Liver (tissue), 9 donors: ENCODE results near the gene SLC8A2. TPM values are rescaled to one million over a fixed set of nuclear protein-coding genes. Genes with fewer than 3 reads are reported as not detected.

Source experiments
- DNase-seq: peaks from one replicate; pipeline ENCODE4 v3.0.0-alpha.2; 2017; ENCODE audit warnings: low spot score
- H3K27ac ChIP-seq, 2 donors: one replicate each; pipeline ENCODE4 v1.7.0; 2013; ENCODE audit warnings: inconsistent platforms in 2 of 2, low read length in 2 of 2, control low read depth in 1 of 2, low read depth in 1 of 2, mild to moderate bottlenecking in 1 of 2
- H3K27me3 ChIP-seq, 4 donors: one replicate each; pipeline versions ENCODE4 v1.6.1 to v1.7.0; 2013; ENCODE audit warnings: low read length in 3 of 4, inconsistent platforms in 1 of 4, mild to moderate bottlenecking in 1 of 4, moderate library complexity in 1 of 4; ENCODE audit not compliant: control insufficient read depth in 4 of 4, insufficient read depth in 4 of 4
- H3K36me3 ChIP-seq, 4 donors: one replicate each; pipeline versions ENCODE4 v1.6.1 to v1.7.0; 2013; ENCODE audit warnings: low read length in 3 of 4, mild to moderate bottlenecking in 3 of 4, low read depth in 1 of 4, moderate library complexity in 1 of 4; ENCODE audit not compliant: control insufficient read depth in 4 of 4, insufficient read depth in 3 of 4
- H3K4me1 ChIP-seq, 4 donors: one replicate each; pipeline versions ENCODE4 v1.6.1 to v1.7.0; 2013; ENCODE audit warnings: low read length in 3 of 4, mild to moderate bottlenecking in 3 of 4, moderate library complexity in 1 of 4; ENCODE audit not compliant: control insufficient read depth in 4 of 4, insufficient read depth in 4 of 4
- H3K4me3 ChIP-seq, 3 donors: one replicate each; pipeline versions ENCODE4 v1.6.1 to v1.7.0; 2013; ENCODE audit warnings: low read length in 3 of 3, control low read depth in 1 of 3, low read depth in 1 of 3, mild to moderate bottlenecking in 1 of 3
- H3K9ac ChIP-seq, 2 donors: one replicate each; pipeline ENCODE4 v1.7.0; 2013; ENCODE audit warnings: low read length in 2 of 2, mild to moderate bottlenecking in 2 of 2, moderate library complexity in 2 of 2, control low read depth in 1 of 2, low read depth in 1 of 2
- H3K9me3 ChIP-seq, 4 donors: one replicate each; pipeline versions ENCODE4 v1.6.1 to v1.7.0; 2013; ENCODE audit warnings: low read length in 3 of 4; ENCODE audit not compliant: control insufficient read depth in 4 of 4
- CTCF ChIP-seq: fragments of 150-350 bp; IDR thresholded peaks from 2 replicates; pipeline ENCODE4 v1.5.1; 2017; ENCODE audit warnings: improper control_type of control experiment, low read depth, low read length; ENCODE audit not compliant: missing input control
- EGR1 ChIP-seq, 2 donors: IDR thresholded peaks; 2 replicates each; pipeline ENCODE4 v1.6.1; 2016 to 2018; ENCODE audit warnings: antibody characterized with exemption in 2 of 2, low read depth in 2 of 2
- FOXA1 ChIP-seq: IDR thresholded peaks from 2 replicates; pipeline ENCODE4 v1.6.1; 2016; ENCODE audit warnings: antibody characterized with exemption
- GABPA ChIP-seq, 2 donors: IDR thresholded peaks in 1 of 2; conservative IDR thresholded peaks in 1 of 2; 2 replicates each; pipeline ENCODE4 v1.6.1; 2016; ENCODE audit warnings: antibody characterized with exemption in 2 of 2, mild to moderate bottlenecking in 1 of 2, moderate library complexity in 1 of 2
- HNF4A ChIP-seq, 2 donors: conservative IDR thresholded peaks; 2 replicates each; pipeline ENCODE4 v1.6.1; 2016; ENCODE audit warnings: antibody characterized with exemption in 2 of 2, mild to moderate bottlenecking in 2 of 2
- HNF4G ChIP-seq: IDR thresholded peaks from 2 replicates; pipeline ENCODE4 v1.6.1; 2016; ENCODE audit warnings: antibody characterized with exemption
- JUND ChIP-seq, 2 donors: IDR thresholded peaks; 2 replicates each; pipeline ENCODE4 v1.6.1; 2016; ENCODE audit warnings: antibody characterized with exemption in 2 of 2
- NR2F2 ChIP-seq: IDR thresholded peaks from 2 replicates; pipeline ENCODE4 v1.6.1; 2016; ENCODE audit warnings: antibody characterized with exemption
- RAD21 ChIP-seq, 2 donors: IDR thresholded peaks; 2 replicates each; pipeline ENCODE4 v1.6.1; 2016; ENCODE audit warnings: antibody characterized with exemption in 2 of 2, mild to moderate bottlenecking in 2 of 2
- TAF1 ChIP-seq: conservative IDR thresholded peaks from 2 replicates; pipeline ENCODE4 v1.6.1; 2016; ENCODE audit warnings: antibody characterized with exemption, mild to moderate bottlenecking
- YY1 ChIP-seq: IDR thresholded peaks from 2 replicates; pipeline ENCODE4 v1.6.1; 2016; ENCODE audit warnings: antibody characterized with exemption, mild to moderate bottlenecking
- WGBS: extraction: QIAGEN DNeasy Blood & Tissue Kit; methylation state at CpG from one replicate; pipeline ENCODE4 v1.1.7; 2013; 5-methylcytosine and 5-hydroxymethylcytosine counted together
- polyA plus RNA-seq, 2 donors: library from polyadenylated mRNA; stranded (reverse) in 1 of 2; unstranded in 1 of 2; fragments of 200-250 nt in 1 of 2; fragments of >200 nt in 1 of 2; fragmentation: Nextera tagmentation in 1 of 2; extraction: Ambion mirVana in 1 of 2; gene quantifications; one replicate each; pipeline versions ENCODE4 v1.2.1 to v1.2.3, GENCODE V29; 2013 to 2015
- total RNA-seq, 2 donors: library from RNA; depleted of rRNA; stranded (reverse); fragments of >200 nt; gene quantifications; one replicate each; pipeline ENCODE4 v1.2.3, GENCODE V29; 2014
- TF ChIP-seq, protein P1 (sequence below): IDR thresholded peaks from 2 replicates; pipeline ENCODE4 v1.6.1; 2016; ENCODE audit warnings: antibody characterized with exemption, mild to moderate bottlenecking
- TF ChIP-seq, protein P2 (sequence below): IDR thresholded peaks from 2 replicates; pipeline ENCODE4 v1.6.1; 2016; ENCODE audit warnings: antibody characterized with exemption
- TF ChIP-seq, protein P3 (sequence below): IDR thresholded peaks from 2 replicates; pipeline ENCODE4 v1.6.1; 2016; ENCODE audit warnings: antibody characterized with exemption
- donor health status: healthy.
- donor health status: healthy.
- donor health status: healthy.
- donor health status: healthy.
- donor health status: healthy.

SLC8A2 gene
- total and polyA plus RNA-seq, 4 donors = 0.01 to 0.25 TPM; not detected in 2

DNA sequence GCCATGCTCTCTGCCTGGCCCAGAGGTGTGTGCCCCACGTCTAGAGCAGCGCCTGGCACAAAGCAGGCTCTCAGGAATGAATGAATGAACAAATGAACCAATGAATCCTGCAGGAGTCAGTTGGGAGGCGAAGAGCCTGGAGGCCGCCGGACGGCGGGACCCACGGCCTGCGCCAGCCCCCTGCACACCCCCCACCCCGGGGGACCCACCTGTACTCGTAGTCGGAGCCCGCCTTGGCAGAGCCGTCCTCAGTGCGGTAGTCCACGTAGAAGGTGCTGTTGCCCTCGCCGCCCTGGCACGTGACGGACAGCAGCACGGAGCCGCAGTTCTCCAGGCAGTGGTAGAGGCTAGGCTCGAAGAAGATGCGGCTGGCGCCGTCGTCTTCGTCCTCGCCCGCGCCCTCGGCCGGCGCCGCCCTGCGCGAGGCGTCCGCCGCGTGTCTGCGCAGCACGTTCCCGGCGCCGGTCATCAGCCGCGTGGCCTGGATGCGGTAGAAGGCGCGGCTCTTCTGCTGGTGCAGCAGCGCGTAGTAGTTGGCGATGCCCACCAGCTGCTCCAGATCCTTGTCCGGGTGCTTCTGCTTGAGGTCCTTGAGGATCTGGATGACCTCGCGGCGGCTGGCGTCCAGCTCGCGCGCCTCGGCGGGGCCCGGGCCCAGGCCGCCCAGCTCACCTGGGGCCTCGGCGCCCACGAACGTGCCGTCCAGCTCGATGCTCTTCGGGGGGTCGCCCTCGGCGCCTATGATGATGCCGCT, 14.8 kb downstream of the SLC8A2 start:
- Histone ChIP-seq H3K27ac (no peak overlapping the region), H3K36me3 (no peaks in the 10 kb centered on the region), H3K4me1 (peaks cover 0 to 3% (median under 1%) of the 10 kb centered on the region in 4 donors), H3K27me3 (peaks cover 4 to 18% (median 9%) of the 10 kb centered on the region in 4 donors), H3K9me3 (peaks cover 0 to 11% (median 5%) of the 10 kb centered on the region in 4 donors), H3K9ac (no peak overlapping the region), H3K4me3 (peak overlapping the region in 1 of 3 donors; percentile 17)
- TF ChIP-seq EGR1 (IDR thresholded peaks at IDR 0.05; ENCODE audit: low read depth in 2 of 2) (no peak), CTCF (no peak), HNF4G (no peak), NR2F2 (no peak), JUND (IDR thresholded peaks at IDR 0.05) (no peak)
- TF ChIP-seq, protein P1, sequence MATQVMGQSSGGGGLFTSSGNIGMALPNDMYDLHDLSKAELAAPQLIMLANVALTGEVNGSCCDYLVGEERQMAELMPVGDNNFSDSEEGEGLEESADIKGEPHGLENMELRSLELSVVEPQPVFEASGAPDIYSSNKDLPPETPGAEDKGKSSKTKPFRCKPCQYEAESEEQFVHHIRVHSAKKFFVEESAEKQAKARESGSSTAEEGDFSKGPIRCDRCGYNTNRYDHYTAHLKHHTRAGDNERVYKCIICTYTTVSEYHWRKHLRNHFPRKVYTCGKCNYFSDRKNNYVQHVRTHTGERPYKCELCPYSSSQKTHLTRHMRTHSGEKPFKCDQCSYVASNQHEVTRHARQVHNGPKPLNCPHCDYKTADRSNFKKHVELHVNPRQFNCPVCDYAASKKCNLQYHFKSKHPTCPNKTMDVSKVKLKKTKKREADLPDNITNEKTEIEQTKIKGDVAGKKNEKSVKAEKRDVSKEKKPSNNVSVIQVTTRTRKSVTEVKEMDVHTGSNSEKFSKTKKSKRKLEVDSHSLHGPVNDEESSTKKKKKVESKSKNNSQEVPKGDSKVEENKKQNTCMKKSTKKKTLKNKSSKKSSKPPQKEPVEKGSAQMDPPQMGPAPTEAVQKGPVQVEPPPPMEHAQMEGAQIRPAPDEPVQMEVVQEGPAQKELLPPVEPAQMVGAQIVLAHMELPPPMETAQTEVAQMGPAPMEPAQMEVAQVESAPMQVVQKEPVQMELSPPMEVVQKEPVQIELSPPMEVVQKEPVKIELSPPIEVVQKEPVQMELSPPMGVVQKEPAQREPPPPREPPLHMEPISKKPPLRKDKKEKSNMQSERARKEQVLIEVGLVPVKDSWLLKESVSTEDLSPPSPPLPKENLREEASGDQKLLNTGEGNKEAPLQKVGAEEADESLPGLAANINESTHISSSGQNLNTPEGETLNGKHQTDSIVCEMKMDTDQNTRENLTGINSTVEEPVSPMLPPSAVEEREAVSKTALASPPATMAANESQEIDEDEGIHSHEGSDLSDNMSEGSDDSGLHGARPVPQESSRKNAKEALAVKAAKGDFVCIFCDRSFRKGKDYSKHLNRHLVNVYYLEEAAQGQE = no peak
- 26% methylated on average over 77 of the region's 77 CpGs for WGBS
- DNase-seq = no peak

- Histone ChIP-seq H3K4me3 (no peak overlapping the region), H3K36me3 (no peaks in the 10 kb centered on the region), H3K9me3 (peaks cover 0 to 6% (median 1%) of the 10 kb centered on the region in 4 donors), H3K27ac (no peak overlapping the region), H3K27me3 (peaks cover 3 to 12% (median 6%) of the 10 kb centered on the region in 4 donors), H3K9ac (no peak overlapping the region), H3K4me1 (peaks cover 0 to 11% (median 9%) of the 10 kb centered on the region in 4 donors)
- WGBS = 60% methylated on average over 7 of the region's 7 CpGs
- TF ChIP-seq, protein P2, sequence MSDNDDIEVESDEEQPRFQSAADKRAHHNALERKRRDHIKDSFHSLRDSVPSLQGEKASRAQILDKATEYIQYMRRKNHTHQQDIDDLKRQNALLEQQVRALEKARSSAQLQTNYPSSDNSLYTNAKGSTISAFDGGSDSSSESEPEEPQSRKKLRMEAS = no peak
- TF ChIP-seq, protein P3, sequence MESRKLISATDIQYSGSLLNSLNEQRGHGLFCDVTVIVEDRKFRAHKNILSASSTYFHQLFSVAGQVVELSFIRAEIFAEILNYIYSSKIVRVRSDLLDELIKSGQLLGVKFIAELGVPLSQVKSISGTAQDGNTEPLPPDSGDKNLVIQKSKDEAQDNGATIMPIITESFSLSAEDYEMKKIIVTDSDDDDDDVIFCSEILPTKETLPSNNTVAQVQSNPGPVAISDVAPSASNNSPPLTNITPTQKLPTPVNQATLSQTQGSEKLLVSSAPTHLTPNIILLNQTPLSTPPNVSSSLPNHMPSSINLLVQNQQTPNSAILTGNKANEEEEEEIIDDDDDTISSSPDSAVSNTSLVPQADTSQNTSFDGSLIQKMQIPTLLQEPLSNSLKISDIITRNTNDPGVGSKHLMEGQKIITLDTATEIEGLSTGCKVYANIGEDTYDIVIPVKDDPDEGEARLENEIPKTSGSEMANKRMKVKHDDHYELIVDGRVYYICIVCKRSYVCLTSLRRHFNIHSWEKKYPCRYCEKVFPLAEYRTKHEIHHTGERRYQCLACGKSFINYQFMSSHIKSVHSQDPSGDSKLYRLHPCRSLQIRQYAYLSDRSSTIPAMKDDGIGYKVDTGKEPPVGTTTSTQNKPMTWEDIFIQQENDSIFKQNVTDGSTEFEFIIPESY = no peak
- TF ChIP-seq HNF4G (no peak), FOXA1 (no peak), HNF4A (conservative IDR thresholded peaks at IDR 0.05) (no peak), TAF1 (no peak), RAD21 (IDR thresholded peaks at IDR 0.05) (no peak), YY1 (no peak), GABPA (IDR thresholded peaks at IDR 0.05 in 1 of 2, conservative IDR thresholded peaks at IDR 0.05 in 1 of 2) (no peak), EGR1 (IDR thresholded peaks at IDR 0.05; ENCODE audit: low read depth in 2 of 2) (no peak)
- TF ChIP-seq, protein P1 = no peak
- DNase-seq = no peak
These were observed 21.2 kb downstream of the SLC8A2 start for GRCh38 chr19:47450478-47450877.
